Parathyroid adenoma (tissue), 2 donors: ENCODE results near the gene NME7.

Experiments
- H2AFZ ChIP-seq: fragments of 300-600 bp; sonication (generic); one replicate; pipeline ENCODE4 v1.7.0; 2017; ENCODE audit warnings: antibody characterized with exemption, mild to moderate bottlenecking
- H3K27ac ChIP-seq: fragments of 300-600 bp; sonication (generic); one replicate; pipeline ENCODE4 v1.7.0; 2017
- H3K27me3 ChIP-seq: fragments of 300-600 bp; sonication (generic); one replicate; pipeline ENCODE4 v1.7.0; 2017; ENCODE audit warnings: low read length; ENCODE audit not compliant: control insufficient read depth, insufficient read depth
- H3K36me3 ChIP-seq: fragments of 300-600 bp; sonication (generic); one replicate; pipeline ENCODE4 v1.7.0; 2017; ENCODE audit warnings: low read length; ENCODE audit not compliant: control insufficient read depth, insufficient read depth
- H3K4me1 ChIP-seq: fragments of 300-600 bp; sonication (generic); one replicate; pipeline ENCODE4 v1.7.0; 2017; ENCODE audit warnings: control low read depth
- H3K4me2 ChIP-seq: fragments of 300-600 bp; sonication (generic); one replicate; pipeline ENCODE4 v1.7.0; 2017; ENCODE audit warnings: low read length
- H3K4me3 ChIP-seq: fragments of 300-600 bp; sonication (generic); one replicate; pipeline ENCODE4 v1.7.0; 2017; ENCODE audit warnings: low read depth, low read length
- H3K79me2 ChIP-seq: fragments of 300-600 bp; sonication (generic); one replicate; pipeline ENCODE4 v1.7.0; 2017; ENCODE audit warnings: control low read depth
- H3K9ac ChIP-seq: fragments of 300-600 bp; sonication (generic); one replicate; pipeline ENCODE4 v1.7.0; 2017; ENCODE audit warnings: mild to moderate bottlenecking
- H3K9me3 ChIP-seq: fragments of 300-600 bp; sonication (generic); one replicate; pipeline ENCODE4 v1.7.0; 2017; ENCODE audit warnings: low read length; ENCODE audit not compliant: control insufficient read depth
- CTCF ChIP-seq: fragments of 300-600 bp; sonication (generic); IDR thresholded peaks from one replicate; pipeline ENCODE4 v1.7.0; 2017; ENCODE audit warnings: antibody characterized with exemption, mild to moderate bottlenecking
- donor health status: primary hyperparathyroidism.

Gene NME7

GRCh38 chr1:169363046-169363730, 4.4 kb downstream of the NME7 start:
- Histone ChIP-seq H3K27ac (no peak overlapping the region), H3K9me3 (no peaks in the 10 kb centered on the region), H3K4me3 (no peak overlapping the region), H3K4me2 (no peak overlapping the region), H3K36me3 (no peaks in the 10 kb centered on the region), H3K9ac (no peak overlapping the region), H2AFZ (no peak overlapping the region), H3K4me1 (no peaks in the 10 kb centered on the region), H3K27me3 (no peaks in the 10 kb centered on the region), H3K79me2 (no peaks in the 10 kb centered on the region)
- TF ChIP-seq CTCF, result no peak

- no peaks in the 10 kb centered on the region for H3K36me3 ChIP-seq
- H2AFZ ChIP-seq, result no peak overlapping the region
- no peak overlapping the region for H3K4me3 ChIP-seq
- TF ChIP-seq CTCF, result no peak
- H3K9ac ChIP-seq, result no peak overlapping the region
- H3K27me3 ChIP-seq, result no peaks in the 10 kb centered on the region
- no peaks in the 10 kb centered on the region for H3K9me3 ChIP-seq
- H3K4me2 ChIP-seq, result no peak overlapping the region
- H3K79me2 ChIP-seq, result no peaks in the 10 kb centered on the region
- H3K4me1 ChIP-seq, result no peaks in the 10 kb centered on the region
- no peak overlapping the region for H3K27ac ChIP-seq
Measured at GRCh38 chr1:169361281-169361680, 6.3 kb downstream of the NME7 start.

GRCh38 chr1:169360415-169360814, 7.2 kb downstream of the NME7 start:
- H3K36me3 ChIP-seq, result no peaks in the 10 kb centered on the region
- H3K9ac ChIP-seq, result no peak overlapping the region
- H3K27ac ChIP-seq, result no peak overlapping the region
- TF ChIP-seq CTCF, result no peak
- H3K9me3 ChIP-seq, result no peaks in the 10 kb centered on the region
- H3K4me1 ChIP-seq, result peaks cover 1% of the 10 kb centered on the region
- H3K4me2 ChIP-seq, result no peak overlapping the region
- H3K79me2 ChIP-seq, result no peaks in the 10 kb centered on the region
- no peaks in the 10 kb centered on the region for H3K27me3 ChIP-seq
- no peak overlapping the region for H2AFZ ChIP-seq
- H3K4me3 ChIP-seq, result no peak overlapping the region

- H2AFZ ChIP-seq, result no peak overlapping the region
Measured at GRCh38 chr1:169348383-169349036, 19.1 kb downstream of the NME7 start.

More at GRCh38 chr1:169348383-169349036, 19.1 kb downstream of the NME7 start:
- Histone ChIP-seq H3K27me3 (no peaks in the 10 kb centered on the region), H3K9ac (no peak overlapping the region), H3K79me2 (no peaks in the 10 kb centered on the region), H3K9me3 (no peaks in the 10 kb centered on the region), H3K4me1 (no peaks in the 10 kb centered on the region), H3K4me2 (no peak overlapping the region), H3K27ac (no peak overlapping the region), H3K36me3 (no peaks in the 10 kb centered on the region), H3K4me3 (no peak overlapping the region)
- TF ChIP-seq CTCF, result peak; percentile 71
